Keratinocyte (primary cell): ENCODE data around the gene PCDH7. TPM values are rescaled to one million over a fixed set of nuclear protein-coding genes. Genes with fewer than 3 reads are reported as not detected.

Experiments
- DNase-seq: peaks from one replicate; pipeline ENCODE4 v3.0.0-alpha.2; 2011; ENCODE audit warnings: low read depth, missing footprints, low spot score
- FAIRE-seq: peaks from 2 replicates; lab custom pipeline; 2011; peaks lifted over from hg19 to GRCh38; lab: Jason Lieb, UNC
- H2AFZ ChIP-seq: 2 replicates; pipeline ENCODE4 v1.6.0; 2012; ENCODE audit warnings: low read length, control low read depth, inconsistent platforms; ENCODE audit not compliant: control insufficient read depth
- H3K27ac ChIP-seq: 2 replicates; pipeline ENCODE4 v1.5.1; 2011; ENCODE audit warnings: low read length; ENCODE audit not compliant: control insufficient read depth, insufficient read depth
- H3K27me3 ChIP-seq: 3 replicates; pipeline ENCODE4 v1.6.0; 2011; ENCODE audit warnings: low read length; ENCODE audit not compliant: control insufficient read depth, insufficient read depth; ENCODE audit errors: extremely low read depth
- H3K36me3 ChIP-seq, 2 experiments: 2 replicates in 1 of 2; 3 replicates in 1 of 2; pipeline ENCODE4 v1.5.1; 2011; ENCODE audit warnings: low read length in 2 of 2, mild to moderate bottlenecking in 1 of 2; ENCODE audit not compliant: control insufficient read depth in 2 of 2, insufficient read depth in 2 of 2; ENCODE audit errors: extremely low read depth in 1 of 2
- H3K4me1 ChIP-seq: 3 replicates; pipeline ENCODE4 v1.5.1; 2011; ENCODE audit warnings: low read length; ENCODE audit not compliant: control insufficient read depth, insufficient read depth; ENCODE audit errors: extremely low read depth
- H3K4me2 ChIP-seq: 3 replicates; pipeline ENCODE4 v1.6.0; 2011; ENCODE audit warnings: low read depth, low read length; ENCODE audit not compliant: control insufficient read depth, insufficient read depth; ENCODE audit errors: extremely low read depth
- H3K4me3 ChIP-seq, 3 experiments: fragments of 200-600 bp in 1 of 3; sonication (generic) in 1 of 3; 2 replicates in 2 of 3; 3 replicates in 1 of 3; pipeline ENCODE4 v1.5.1; 2011 to 2016; ENCODE audit warnings: low read length in 3 of 3, mild to moderate bottlenecking in 3 of 3, control low read depth in 2 of 3, inconsistent platforms in 1 of 3, low read depth in 1 of 3, mixed read lengths in 1 of 3, mixed run types in 1 of 3, moderate library complexity in 1 of 3; ENCODE audit not compliant: control insufficient read depth in 2 of 3, insufficient read depth in 2 of 3; ENCODE audit errors: extremely low read depth in 1 of 3
- H3K79me2 ChIP-seq: 2 replicates; pipeline ENCODE4 v1.6.0; 2012; ENCODE audit warnings: low read length; ENCODE audit not compliant: control insufficient read depth, insufficient read depth
- H3K9ac ChIP-seq: 3 replicates; pipeline ENCODE4 v1.6.0; 2011; ENCODE audit warnings: low read length; ENCODE audit not compliant: control insufficient read depth, insufficient read depth; ENCODE audit errors: extremely low read depth
- H3K9me1 ChIP-seq: 3 replicates; pipeline ENCODE4 v1.6.0; 2011; ENCODE audit warnings: low read length; ENCODE audit not compliant: control insufficient read depth, insufficient read depth; ENCODE audit errors: extremely low read depth
- H3K9me3 ChIP-seq: 2 replicates; pipeline ENCODE4 v1.5.1; 2012; ENCODE audit warnings: low read depth, low read length; ENCODE audit not compliant: control insufficient read depth
- H4K20me1 ChIP-seq: 3 replicates; pipeline ENCODE4 v1.6.0; 2011; ENCODE audit warnings: low read length; ENCODE audit not compliant: control insufficient read depth, insufficient read depth; ENCODE audit errors: extremely low read depth
- CTCF ChIP-seq, 3 experiments: IDR thresholded peaks in 1 of 3; conservative IDR thresholded peaks in 1 of 3; optimal IDR thresholded peaks in 1 of 3; 2 replicates in 2 of 3; 3 replicates in 1 of 3; pipeline versions ENCODE3 to v1.5.1; 2011; ENCODE audit warnings: low read length in 3 of 3, mild to moderate bottlenecking in 3 of 3, moderate library complexity in 2 of 3, control low read depth in 1 of 3, inconsistent platforms in 1 of 3; ENCODE audit not compliant: insufficient read depth in 2 of 3; ENCODE audit errors: extremely low read depth in 1 of 3
- EZH2 ChIP-seq: IDR thresholded peaks from one replicate; pipeline ENCODE4 v1.6.1; 2012; ENCODE audit warnings: inconsistent platforms, mild to moderate bottlenecking, low read length, moderate library complexity
- dilution Hi-C: fragments of 300-500 bp; cut with MboI; formaldehyde crosslinking; loops from one replicate; pipeline ENCODE4 v1.7.0; 2020; ENCODE audit warnings: low sequenced_read_pairs; ENCODE audit not compliant: extremely low pct_ligation_motif_present
- polyA plus RNA-seq, 5 experiments: library from polyadenylated mRNA; depleted of rRNA in 3 of 5; stranded (reverse) in 3 of 5; stranded (forward) in 1 of 5; unstranded in 1 of 5; fragments of >200 nt; gene quantifications; 1 replicate in 1 of 5; 2 replicates in 3 of 5; 3 replicates in 1 of 5; pipeline versions ENCODE4 v1.2.1 to v1.2.3, GENCODE V29; 2011 to 2012; ENCODE audit warnings: missing spikeins in 2 of 5, low read depth in 1 of 5, low replicate concordance in 1 of 5

The PCDH7 gene
- polyA plus RNA-seq, 1 donor (not counting 4 experiments of a cell fraction or from before 2014, with no cell fraction given) = 28.1 TPM

GRCh38 chr4:30723201-30723955 is 3.2 kb downstream of the PCDH7 start:
- Histone ChIP-seq H3K9me1 (no peaks in the 10 kb centered on the region), H3K4me1 (peaks cover 23% of the 10 kb centered on the region), H3K4me3 (peak overlapping the region; percentile 57 to 77 (median 76)), H2AFZ (no peak overlapping the region), H4K20me1 (peaks cover 3% of the 10 kb centered on the region), H3K9me3 (no peaks in the 10 kb centered on the region), H3K27me3 (no peaks in the 10 kb centered on the region), H3K4me2 (peak overlapping the region; percentile 89), H3K79me2 (peaks cover 81% of the 10 kb centered on the region), H3K27ac (peak overlapping the region; percentile 33), H3K9ac (peak overlapping the region; percentile 81), H3K36me3 (peaks cover 2 to 6% of the 10 kb centered on the region in 2 experiments)
- FAIRE-seq (peak; percentile 36), DNase-seq (no peak)
- TF ChIP-seq CTCF (optimal IDR thresholded peaks at IDR 0.05 in 1 of 3, IDR thresholded peaks at IDR 0.05 in 1 of 3, conservative IDR thresholded peaks at IDR 0.05 in 1 of 3; ENCODE audit: extremely low read depth in 1 of 3, insufficient read depth in 2 of 3, low read length in 3 of 3) (no peak), EZH2 (no peak)
- dilution Hi-C loops = no loop called here

GRCh38 chr4:30724247-30724646 is 4.1 kb downstream of the PCDH7 start:
- no peak for FAIRE-seq
- peaks cover 3% of the 10 kb centered on the region for H4K20me1 ChIP-seq
- peak overlapping the region; percentile 57 to 77 (median 76) for H3K4me3 ChIP-seq
- H2AFZ ChIP-seq = no peak overlapping the region
- H3K27ac ChIP-seq = peak overlapping the region; percentile 15
- peak overlapping the region; percentile 81 for H3K9ac ChIP-seq
- TF ChIP-seq CTCF (optimal IDR thresholded peaks at IDR 0.05 in 1 of 3, IDR thresholded peaks at IDR 0.05 in 1 of 3, conservative IDR thresholded peaks at IDR 0.05 in 1 of 3; ENCODE audit: extremely low read depth in 1 of 3, insufficient read depth in 2 of 3, low read length in 3 of 3) = no peak
- no peak for TF ChIP-seq EZH2
- dilution Hi-C loops = no loop called here
- no peaks in the 10 kb centered on the region for H3K27me3 ChIP-seq
- peak overlapping the region; percentile 89 for H3K4me2 ChIP-seq
- peaks cover 21% of the 10 kb centered on the region for H3K4me1 ChIP-seq
- H3K9me3 ChIP-seq = no peaks in the 10 kb centered on the region
- H3K79me2 ChIP-seq = peaks cover 90% of the 10 kb centered on the region
- peaks cover 2 to 6% of the 10 kb centered on the region in 2 experiments for H3K36me3 ChIP-seq
- DNase-seq = no peak
- H3K9me1 ChIP-seq = no peaks in the 10 kb centered on the region
